NOMO-1 (cell line): Measurements from ENCODE around the gene SEMA7A.
"Not testable (repeated sequence)": the region's sequence is repeated elsewhere in the genome, so short reads cannot be mapped to it uniquely, and the experiment has no call there.

ENCODE experiments used
- DNase-seq, 2 experiments: peaks; one replicate each; lab custom pipeline; 2025; ENCODE audit not compliant: unreplicated experiment in 2 of 2; lab: John Stamatoyannopoulos, UW

The SEMA7A gene

DNA sequence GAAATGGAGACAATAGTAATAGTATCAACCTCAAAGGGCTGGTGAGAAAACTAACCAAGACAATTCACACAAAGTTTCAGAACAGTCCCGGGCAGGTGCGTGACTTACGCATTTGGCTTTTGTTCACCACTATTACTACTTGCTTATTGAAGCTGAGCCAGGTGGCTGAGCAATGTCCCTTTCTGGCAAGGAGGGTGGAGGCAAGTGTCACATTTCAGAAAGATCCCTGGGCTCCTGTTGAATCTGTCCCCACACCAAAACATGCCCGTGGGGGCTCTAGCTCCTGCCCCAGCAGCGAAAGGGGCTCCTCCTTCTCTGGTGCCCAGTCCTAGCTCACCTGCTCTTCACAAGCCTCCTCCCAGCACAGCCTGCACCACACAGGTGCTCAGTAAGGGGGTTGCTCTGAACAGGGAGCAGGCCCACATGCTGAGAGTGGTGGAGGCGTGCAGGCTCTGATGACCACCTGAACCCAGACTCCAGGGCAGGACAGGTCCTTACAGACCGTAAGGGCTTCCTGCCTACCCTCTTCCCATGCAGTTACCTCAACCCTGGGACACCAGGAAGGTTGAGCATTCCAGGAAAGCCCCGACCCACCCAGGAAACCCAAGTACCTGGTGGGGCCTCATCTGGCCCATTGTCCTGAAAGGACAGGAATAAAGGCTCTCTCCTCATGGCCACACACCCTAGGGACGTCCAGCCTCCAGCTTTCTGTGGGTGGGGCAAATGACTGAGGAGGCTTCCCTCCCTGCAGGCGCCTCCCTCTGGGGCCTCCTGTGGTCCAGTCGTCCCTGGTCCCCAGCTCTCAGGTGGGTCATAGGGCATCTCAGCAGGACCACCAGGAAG lies 32.6 kb downstream of the SEMA7A start:
- DNase-seq, result no peak

DNA sequence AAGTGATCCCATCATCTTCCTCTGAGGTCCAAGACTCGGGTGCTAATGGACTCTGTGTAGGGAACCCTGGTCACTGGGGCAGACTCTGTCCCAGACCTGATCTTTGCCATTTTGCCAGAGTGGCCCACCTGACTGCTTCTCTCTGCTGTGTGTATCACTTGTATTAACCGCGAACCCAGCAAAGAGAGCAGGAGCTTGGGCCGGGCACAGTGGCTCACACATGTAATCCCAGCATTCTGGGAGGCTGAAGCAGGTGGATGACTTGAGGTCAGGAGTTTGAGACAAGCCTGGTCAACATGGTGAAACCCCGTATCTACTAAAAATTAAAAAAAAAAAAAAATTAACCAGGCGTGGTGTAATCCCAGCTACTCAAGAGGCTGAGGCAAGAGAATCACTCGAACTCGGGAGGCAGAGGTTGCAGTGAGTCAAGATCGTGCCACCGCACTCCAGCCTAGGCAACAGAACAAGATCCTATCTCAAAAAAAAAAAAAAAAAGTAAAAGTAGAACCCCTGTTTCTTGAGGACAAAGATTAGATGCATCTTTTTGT lies 33.4 kb downstream of the SEMA7A start:
- DNase-seq, result no peak

DNA sequence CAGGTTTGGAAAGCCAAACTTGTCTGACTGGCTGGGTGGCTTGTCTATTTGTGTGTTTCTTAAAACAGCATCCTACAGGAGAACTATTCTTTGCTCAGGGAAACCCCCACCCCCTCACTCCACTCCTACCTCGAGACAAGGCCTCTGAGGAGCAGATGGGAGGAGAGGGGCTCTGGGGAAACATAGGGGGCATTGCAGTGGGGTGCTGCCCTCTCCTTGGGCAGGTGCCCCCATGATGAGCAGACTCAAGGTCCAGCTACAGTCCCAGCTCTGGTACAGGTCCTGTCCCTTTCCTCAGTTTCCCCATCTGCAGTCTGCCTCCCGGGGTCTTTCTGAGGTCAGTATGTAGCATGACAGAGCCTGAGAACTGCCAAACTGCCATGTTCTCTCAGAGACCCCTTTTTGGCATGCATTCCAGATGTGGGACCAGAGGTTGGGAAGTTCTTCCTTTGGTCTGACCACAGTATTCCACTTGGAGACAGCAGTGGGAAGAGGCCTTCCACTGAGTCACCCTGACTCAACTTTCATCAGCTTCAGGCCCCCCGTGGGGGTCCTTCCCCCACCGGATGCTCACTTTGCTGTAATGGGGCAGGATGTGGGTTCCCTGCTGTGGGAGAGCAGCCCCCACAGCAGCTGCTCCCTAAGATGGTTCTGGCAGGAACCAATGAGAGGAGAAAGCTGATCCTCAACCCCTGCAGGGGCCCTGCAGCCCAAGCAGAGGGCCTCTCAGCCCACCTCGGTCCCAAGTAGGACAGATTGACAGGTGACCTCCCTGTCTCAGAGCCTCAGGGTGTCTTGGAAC lies 34.0 kb downstream of the SEMA7A start:
- no peak for DNase-seq

DNA sequence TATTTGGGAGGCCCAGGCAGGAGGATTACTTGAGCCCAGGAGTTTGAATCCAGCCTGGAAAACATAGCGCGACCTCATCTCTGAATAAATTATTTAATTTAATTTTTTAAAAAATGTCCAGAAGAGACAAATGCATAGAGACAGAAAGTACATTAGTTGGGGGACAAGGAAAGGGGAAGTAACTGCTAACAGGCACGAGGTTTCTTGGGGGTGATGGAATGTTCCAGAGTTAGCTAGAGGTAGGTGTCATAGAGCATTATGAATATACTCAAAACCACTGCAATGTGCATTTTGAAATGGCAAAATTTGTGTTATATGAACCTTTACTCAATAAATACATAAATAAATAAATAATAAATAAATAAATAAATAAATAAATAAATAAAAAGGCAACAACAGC lies 34.7 kb downstream of the SEMA7A start:
- peak; percentile 17 to 36 for DNase-seq

DNA sequence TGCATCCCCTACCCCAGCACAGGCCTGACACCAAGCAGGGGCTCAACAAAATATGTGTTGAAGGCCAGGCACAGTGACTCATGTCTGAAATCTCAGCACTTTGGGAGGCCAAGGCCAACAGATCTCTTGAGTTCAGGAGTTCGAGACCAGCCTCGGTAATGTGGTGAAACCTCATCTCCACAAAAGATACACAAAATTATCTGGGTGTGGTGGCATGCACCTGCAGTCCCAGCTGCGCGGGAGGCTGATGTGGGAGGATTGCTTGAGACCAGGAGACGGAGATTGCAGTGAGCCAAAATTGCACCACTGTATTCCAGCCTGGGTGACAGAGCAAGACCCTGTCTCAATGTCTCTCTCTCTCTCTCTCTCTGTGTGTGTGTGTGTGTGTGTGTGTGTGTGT lies 35.6 kb downstream of the SEMA7A start:
- DNase-seq, result no peak

DNA sequence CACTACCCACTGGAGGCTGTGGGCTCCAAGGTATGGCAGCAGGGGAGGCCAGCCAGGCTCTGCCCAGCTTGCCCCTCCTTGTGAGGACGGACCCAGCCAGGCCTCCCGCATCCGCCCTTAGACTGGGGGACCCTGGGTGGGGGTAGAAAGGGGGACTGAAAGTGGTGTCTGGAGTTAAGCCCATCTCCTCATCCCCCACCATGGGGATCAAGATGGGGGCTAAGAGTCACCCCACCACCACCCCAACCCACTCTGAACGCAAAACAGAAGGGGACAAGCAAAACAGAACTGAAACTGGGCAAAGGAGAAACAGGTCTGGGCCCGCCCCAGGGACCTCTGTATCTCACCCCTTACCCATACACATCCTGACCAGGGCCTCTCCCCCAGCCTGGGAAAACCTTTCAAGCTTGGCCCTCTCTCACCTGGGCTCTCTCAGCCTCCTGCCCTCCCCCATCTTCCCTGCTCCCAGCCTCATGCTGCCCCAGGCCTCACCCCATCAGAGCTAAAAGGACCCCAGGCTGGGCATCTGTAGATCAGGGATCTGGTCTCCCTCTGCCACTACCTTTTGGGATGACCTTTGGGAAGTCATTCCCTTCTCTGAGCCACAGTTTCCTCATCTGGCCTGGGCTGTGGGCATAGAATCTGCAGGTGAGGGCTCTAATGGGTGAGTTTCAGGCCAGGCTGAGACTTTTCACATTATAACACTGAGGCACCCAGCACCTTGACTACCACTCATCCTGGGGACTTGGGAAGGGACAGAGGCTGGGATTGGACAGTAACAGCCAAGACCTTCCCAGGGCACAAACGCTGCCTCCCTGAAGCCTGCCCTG lies 36.3 kb downstream of the SEMA7A start:
- DNase-seq, result peak; percentile 56 to 62

DNA sequence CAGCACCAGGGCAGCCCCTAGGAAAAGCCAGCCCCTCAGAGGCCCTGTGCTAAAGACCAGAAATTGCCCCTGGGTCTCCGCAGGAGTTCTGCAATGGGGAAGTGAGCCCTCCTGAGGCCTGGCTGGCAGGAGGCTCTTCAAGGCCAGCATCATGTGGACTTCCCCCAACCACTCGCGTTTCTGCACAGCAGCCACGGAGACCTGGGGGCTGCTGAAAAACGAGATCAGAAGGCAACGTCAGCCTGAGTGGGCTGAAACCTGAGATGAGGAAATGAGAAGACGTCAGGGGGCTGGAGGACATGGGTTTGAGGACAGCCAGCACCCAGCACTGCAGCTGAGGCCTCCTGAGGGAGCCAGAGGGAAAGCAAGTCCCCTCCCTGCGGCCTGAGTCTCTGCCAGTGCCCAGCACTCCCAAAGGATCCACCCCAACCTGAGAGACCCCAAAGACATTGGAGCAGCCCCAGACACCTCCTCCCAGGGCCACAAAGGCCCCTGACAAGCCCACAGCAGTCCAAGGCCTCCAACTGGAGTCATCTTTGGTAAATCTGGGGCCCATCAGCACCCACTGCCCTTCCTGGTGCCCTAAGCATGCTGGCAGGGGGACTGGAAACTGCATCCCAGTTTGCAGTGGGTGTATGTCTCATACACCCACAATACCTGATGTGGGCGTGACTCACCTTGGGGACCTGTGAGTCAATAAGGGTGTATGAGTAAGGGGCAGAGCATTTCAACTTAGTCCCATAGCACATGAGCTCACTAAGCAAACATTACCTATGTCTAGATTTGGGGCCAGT lies 37.1 kb downstream of the SEMA7A start:
- DNase-seq, result peak; percentile 57 to 65

DNA sequence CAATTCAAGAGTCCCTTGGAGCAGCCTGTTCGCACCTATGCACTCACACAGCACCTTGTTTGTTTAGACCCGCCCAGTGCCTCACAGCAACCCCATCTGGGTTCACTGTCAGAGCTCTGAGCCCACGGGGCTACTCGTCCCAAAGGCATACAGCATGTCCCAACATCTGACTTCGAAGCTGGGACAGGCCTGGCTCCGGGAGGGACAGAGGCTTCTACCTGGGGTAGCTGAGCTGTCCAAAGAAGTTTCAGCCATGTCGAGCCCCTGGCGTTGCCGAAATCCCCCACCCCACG lies 37.7 kb downstream of the SEMA7A start:
- DNase-seq, result no peak

DNA sequence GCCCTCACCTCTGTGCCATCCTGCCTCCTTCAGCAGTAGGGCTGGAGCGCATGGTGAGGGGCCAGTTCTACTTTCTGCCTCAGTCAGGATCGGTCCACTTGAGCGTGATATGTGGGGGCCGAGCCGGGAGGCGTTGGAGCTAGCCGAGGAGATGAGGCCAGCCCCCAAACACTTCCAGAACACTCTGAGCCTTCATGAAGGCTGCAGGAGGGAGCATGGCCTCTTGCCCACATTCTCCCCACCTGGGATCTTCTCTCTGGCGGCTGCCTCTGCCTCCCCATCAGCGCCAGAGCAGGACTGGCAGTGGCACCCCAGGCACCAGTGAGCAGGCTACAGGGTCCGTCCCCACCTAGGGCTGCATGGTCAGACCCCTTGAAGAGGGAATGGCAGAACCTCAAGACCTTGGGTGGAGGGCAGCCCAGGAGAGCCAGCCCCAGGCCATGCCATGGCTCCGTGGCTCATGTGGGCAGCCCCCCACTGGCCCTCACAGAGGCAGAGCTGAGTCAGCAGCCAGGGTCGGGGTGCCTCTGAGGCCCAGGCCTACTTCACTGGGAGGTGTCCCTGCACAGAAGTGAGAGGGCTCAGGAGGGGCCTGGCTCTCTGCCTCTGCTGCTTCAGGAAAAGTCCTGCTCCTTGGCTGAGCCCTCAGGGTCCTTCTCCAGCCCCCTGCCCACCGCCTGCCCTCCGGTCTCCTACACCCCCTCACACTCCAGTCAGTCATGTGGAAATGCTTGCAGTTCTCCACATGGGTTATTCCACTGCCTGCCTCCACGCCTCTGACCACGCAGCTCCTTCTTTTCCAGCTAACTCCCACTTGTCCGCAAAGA lies 38.2 kb downstream of the SEMA7A start:
- no peak for DNase-seq

DNA sequence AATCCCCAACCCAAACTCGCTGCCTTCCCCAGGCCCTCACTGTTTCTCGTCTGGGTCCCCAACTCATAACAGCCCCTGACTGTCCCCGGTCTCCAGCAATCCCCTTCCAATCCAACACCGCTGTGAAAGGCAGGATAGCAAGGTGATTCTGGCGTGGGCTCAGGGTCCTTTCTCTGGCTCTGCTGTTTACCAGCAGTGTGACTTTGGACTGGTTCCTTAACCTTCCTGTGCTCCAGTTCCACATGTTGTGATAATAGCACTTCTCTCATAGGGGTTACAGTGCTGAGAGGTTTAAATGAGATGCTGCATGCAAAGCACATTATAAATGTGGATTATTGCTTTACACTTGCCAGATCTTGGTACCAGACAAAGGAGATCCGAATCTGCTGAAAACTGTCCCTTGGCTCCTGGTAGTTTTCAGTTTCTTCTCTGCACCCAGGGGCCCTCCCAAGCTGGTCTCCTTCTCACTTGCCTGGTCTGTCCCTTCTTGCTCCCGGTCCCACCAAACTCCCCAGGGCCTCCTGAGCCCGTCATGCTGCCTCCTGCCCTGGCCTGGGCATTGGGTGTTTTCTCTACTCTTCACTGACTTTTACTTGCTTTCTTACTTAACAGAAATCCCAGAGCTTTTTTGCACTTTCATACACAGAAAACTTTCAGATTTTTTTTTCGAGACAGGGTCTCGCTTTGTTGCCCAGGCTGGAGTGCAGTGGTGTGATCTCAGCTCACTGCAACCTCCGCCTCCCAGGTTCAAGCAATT lies 39.5 kb downstream of the SEMA7A start:
- no peak for DNase-seq

DNA sequence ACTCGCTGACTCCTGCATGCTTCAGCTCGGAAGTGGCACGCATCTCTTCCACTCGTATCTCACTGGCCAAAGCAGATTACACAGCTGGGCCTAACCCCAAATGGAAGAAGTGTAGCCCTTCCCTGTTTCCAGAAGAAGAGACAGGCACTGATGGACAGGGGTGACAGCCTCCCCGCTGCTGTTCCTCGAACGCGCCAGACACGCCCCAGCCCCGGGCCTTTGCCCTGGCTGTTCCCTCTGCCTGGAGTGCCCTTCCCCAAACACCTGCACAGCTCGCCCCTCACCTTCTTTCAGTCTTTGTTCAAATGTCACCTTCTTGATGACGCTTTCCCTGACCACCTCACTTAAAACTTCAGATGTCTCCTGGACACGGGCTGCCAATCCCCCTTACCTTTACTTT lies 40.3 kb downstream of the SEMA7A start:
- no peak for DNase-seq

DNA sequence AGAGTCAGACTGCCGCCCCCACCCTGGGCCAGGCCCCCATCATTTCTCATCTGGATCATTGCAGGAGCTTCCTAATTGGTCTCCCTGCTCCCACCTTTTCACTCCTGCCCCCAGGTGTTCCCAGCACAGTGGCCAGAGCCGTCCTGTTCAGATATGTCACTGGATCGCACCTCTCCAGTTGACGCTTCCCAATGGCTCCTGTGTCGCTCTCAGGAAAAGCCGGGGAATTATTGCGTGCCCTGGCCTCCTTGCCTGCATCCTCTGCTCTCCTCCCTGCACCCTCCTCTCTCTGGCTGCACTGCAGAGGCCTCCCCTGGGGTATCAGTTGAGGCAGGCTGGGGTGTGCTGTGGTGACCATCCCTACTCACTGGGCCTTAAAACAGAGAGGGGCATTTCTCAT lies 40.9 kb downstream of the SEMA7A start:
- no peak for DNase-seq

DNA sequence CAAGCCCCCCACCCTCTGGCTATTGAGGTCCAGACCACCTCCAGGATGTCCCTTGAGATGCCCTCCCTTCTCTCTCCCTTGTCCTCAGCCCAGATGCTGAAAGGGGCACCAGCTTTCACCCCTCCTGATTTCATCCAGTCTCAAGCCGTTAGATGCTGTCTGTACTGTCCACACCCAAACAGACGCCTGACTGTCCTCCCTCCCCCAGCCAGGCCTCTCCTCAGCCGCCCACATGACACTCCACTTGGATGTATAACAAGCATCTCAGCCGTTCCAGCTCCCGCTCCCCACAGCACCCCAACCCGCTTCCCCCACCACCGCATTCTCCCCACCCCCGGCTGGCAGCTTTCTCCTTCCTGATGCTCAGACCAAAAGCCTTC lies 41.3 kb downstream of the SEMA7A start:
- DNase-seq, result no peak

DNA sequence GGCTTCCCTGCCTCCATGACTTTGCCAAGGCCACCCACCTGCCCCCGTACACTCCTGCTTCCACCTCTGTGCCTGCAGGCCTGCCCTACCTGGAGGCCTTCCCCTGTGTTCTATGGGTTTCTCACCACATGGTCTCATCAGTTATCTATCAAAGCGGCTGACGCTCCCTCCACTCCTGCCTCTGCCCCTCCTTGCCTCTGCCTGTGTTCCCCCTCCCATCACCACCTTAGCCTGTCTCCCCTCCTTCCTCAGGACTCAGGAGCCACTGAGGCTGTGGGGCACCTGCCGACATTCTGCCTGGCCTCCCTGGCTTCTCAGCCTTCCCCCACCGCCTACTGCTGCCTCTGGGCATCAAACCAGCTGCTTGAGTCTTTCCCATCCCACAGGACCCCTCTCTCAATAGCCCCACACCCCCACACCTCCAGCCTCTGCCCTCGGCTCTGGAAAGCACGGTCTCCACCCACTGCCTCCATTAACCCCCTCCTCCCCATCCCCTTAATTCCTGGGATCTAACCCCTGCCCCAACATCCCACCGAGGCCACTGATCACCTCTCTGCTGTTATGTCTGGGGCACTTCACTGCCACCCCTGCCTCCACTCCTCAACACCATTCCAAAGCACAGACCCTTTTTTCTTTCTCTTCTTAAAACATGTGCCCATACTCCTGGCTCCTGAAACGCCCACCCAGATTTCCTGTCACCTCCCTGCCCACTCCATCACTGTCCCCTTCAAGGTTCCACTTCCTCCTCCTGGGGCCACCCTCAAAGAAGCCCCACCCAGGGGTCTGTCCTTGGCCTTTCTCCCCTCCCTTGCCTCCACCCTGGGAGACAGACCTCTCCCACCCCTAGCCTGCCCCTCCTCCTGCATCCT lies 41.9 kb downstream of the SEMA7A start:
- DNase-seq, result no peak

DNA sequence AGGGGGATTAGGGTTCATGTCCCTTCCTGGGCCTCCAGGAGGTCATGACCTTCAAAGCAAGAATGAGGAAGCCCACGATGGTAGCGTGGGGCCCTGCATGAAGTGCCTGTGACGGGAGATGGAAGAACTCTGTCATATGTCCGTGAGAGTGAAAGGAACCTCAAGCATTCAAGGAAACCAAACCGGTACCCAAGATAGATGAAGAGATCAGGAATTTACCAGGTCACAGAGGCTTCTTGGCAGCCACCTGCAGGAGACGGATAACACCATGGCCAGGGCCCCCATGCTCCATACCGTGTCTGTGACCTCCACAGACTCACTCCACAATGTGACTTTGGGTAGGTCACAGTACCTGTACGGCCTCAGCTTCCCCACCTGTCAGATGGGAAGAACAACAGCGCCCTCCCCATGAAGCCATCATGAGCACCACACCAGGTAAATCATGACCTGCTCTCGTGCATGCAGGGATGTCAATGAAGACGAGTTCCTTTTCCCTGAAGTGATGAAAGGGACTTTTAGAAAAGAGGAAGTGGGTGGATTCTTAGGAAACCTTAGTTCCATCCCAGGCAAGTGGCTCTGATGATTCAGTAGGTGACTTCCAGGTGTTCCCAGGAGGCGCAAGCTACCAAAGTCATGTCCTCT lies 43.0 kb downstream of the SEMA7A start:
- peak in 1 of 2 experiments; percentile 71 for DNase-seq

DNA sequence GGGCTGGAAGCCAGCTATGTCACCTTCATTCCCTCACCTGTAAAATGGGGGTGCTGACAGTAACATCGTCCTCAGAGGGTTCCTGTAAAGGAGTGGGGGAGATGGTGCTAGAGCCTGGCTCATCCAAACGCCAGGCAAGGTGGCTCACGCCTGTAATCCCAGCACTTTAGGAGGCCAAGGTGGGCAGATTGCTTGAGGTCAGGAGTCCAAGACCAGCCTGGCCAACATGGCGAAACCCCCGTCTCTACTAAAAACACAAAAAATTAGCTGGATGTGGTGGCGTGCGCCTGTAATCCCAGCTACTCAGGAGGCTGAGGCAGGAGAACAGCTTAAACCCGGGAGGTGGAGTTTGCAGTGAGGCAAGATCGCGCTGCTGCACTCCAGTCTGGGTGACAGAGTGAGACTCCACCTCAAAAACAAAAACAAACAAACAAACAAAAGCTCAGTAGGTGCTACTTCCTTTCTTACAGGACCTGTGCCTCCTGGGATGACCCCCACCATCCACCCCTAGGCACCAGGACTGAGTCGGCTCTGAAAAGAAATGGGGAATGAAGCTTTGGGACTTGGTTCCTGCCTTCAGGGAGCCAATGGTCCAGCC lies 43.6 kb downstream of the SEMA7A start:
- not testable (repeated sequence) for DNase-seq
